NCI-H1092 (cell line): ENCODE data around the gene KDM1B.
"Not testable (repeated sequence)": the region's sequence is repeated elsewhere in the genome, so short reads cannot be mapped to it uniquely, and the experiment has no call there.

Experiments used
- DNase-seq: peaks from one replicate; lab custom pipeline; 2025; lab: John Stamatoyannopoulos, UW

KDM1B gene

GRCh38 chr6:18189196-18189595, 34.0 kb downstream of the KDM1B start:
- no peak for DNase-seq

DNA sequence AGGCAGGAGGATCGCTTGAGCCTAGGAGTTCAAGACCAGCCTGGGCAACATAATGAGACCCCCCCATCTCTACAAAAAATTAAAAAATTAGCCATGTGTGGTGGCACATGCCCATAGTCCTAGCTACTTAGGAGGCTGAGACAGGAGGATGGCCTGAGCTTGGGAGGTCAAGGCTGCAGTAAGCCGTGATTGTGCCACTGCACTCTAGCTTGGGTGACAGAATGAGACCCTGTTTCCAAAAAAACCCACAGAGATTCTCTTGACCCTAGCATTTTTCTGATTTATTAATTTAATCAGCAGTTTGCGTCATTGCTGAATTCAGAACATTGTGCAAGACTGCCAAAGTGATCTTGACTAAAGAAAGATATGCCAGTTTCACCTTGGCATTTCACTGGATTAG, 36.8 kb downstream of the KDM1B start:
- DNase-seq = no peak

- no peak for DNase-seq
These were observed 48.6 kb downstream of the KDM1B start for GRCh38 chr6:18203786-18204185.

GRCh38 chr6:18204691-18205090, 49.5 kb downstream of the KDM1B start:
- no peak for DNase-seq

- DNase-seq = no peak
These were observed 51.4 kb downstream of the KDM1B start for GRCh38 chr6:18206591-18206990.

- peak; percentile 69 for DNase-seq
These were observed 52.2 kb downstream of the KDM1B start for GRCh38 chr6:18207438-18207837.

GRCh38 chr6:18207949-18208348, 52.7 kb downstream of the KDM1B start:
- peak; percentile 84 for DNase-seq

DNA sequence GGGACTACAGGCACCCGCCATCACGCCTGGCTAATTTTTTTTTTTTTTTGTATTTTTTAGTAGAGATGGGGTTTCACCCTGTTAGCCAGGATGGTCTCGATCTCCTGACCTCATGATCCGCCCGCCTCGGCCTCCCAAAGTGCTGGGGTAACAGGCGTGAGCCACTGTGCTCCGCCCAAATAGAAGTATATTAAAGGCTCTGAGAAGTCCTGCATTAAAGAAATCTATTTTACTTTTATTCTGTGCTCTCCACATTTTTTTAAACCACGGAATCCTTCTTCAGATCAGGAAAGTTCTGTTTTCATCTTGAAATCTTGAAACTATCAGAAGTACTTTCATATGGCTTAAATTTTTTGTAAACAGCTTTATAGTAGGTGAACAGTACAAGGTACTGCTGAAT, 53.6 kb downstream of the KDM1B start:
- DNase-seq = not testable (repeated sequence)

- no peak for DNase-seq
These were observed 54.4 kb downstream of the KDM1B start for GRCh38 chr6:18209539-18210197.

GRCh38 chr6:18210707-18211106, 55.5 kb downstream of the KDM1B start:
- no peak for DNase-seq

- DNase-seq = no peak
These were observed 56.1 kb downstream of the KDM1B start for GRCh38 chr6:18211338-18211737.

- DNase-seq = no peak
These were observed 57.0 kb downstream of the KDM1B start for GRCh38 chr6:18212231-18212630.

DNA sequence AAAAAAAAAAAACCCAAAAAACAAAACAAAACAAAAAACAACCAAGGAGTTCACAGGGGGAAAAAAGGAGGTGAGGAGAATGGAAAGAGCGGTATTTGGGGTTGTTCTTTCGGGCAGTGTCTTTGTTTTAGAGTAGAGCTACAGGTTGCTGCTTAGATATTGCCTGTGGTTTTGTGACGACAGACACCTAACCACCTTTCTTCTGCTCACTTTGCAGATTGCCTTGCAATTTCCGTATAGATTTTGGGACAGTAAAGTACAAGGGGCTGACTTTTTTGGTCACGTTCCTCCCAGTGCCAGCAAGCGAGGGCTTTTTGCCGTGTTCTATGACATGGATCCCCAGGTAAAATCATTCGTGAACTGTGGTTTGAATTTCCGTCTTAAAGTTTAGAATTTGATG, 58.2 kb downstream of the KDM1B start:
- DNase-seq = no peak

- no peak for DNase-seq
These were observed 58.8 kb downstream of the KDM1B start for GRCh38 chr6:18214003-18214402.

- no peak for DNase-seq
These were observed 60.2 kb downstream of the KDM1B start for GRCh38 chr6:18215436-18215835.

DNA sequence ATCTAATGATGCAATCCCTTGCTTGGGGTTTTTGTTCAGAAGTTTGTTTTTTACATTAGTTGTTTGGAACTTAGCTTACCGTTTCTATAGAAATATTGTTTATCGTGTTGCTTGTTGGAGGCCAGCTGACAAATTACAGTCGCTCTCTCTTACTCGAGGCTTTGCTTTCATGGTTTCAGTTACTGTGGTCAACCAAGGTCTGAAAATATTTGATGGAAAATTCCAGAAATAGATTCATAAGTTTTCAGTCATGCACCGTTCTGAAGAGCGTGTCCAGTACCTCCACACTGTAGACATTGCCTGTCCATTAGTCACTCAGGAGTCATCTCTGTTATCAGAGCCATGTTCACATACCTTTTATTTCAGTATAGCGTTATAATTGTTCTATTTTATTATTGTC, 61.2 kb downstream of the KDM1B start:
- no peak for DNase-seq

DNA sequence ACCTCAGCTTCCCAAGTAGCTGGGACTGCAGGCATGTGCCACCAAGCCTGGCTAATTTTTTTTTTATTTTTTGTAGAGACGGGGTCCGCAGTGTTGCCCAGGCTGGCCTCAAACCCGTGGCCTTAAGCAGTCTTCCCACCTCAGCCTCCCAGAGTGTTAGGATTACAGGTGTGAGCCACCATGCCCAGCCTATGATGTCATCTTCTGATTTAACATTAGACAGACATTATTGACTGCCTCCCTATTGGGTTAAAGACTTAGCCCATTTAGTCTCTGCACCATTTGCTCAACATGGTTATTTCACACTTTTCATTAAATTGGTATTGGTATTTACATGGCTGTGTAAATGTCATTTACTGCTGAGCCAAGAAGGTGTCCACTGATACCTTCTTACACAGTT, 63.0 kb downstream of the KDM1B start:
- DNase-seq = no peak

DNA sequence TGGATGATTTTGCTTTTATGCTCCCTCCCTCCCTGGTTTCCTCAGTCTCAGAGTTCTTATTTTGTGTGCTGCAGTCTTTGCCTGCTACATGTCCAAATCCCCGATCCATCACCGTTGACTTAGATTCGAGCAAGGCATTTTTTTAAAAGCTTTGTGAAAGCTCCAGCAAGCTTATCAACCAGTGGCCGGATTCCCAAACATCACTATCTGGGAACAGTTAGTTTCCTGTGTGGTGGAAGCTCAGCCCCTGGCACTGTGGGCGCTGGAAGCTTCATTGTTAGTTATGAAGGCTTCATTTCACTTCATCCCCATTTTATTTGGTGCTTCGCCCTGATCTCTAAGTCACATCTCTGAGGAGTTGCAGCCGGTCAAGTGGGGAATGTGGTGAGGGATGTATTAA, 64.4 kb downstream of the KDM1B start:
- no peak for DNase-seq

DNA sequence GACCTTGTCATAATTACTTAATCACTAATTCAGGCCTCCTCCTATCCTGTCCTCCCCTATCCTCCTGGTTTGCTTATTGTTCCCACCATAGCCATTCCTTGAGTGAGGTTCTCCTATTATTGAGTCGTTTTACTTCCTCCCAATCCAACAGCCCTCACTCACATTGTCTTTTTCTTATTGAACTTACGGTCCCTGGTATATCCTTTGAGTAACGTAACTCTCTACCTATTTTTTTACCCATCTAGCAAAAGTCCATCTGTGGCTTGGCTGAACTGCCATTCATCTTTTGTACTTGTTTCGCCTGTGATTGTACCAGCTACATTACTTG, 66.0 kb downstream of the KDM1B start:
- DNase-seq = no peak

DNA sequence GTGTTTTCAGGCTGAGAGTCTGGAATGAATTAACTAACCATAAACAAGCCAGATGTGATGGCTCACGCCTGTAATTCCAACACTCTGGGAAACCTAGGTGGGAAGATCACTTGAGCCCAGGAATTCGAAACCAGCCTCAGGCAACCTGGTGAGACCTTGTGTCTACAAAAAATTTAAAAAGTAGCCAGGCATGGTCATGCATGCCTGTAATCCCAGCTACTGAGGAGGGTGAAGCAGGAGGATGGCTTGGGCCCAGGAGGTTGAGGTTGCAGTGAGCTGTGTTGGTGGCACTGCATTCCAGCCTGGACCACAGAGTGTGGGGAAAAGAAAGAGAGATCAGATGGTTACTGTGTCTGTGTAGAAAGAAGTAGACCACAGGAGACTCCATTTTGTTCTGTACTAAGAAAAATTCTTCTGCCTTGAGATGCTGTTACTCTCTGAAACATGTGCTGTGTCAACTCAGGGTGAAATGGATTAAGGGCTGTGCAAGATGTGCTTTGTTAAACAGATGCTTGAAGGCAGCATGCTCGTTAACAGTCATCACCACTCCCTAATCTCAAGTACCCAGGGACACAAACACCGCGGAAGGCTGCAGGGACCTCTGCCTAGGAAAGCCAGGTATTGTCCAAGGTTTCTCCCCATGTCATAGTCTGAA, 71.4 kb downstream of the KDM1B start:
- DNase-seq = not testable (repeated sequence)

DNA sequence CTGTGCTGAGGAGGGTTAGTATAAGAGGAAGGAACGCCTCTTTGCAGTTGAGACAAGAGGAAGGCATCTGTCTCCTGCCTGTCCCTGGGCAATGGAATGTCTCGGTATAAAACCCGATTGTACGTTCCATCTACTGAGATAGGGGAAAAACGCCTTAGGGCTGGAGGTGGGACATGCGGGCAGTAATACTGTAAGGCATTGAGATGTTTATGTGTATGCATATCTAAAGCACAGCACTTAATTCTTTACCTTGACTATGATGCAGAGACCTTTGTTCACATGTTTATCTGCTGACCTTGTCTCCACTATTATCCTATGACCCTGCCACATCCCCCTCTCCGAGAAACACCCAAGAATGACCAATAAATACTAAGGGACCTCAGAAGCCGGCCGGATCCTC, 71.9 kb downstream of the KDM1B start:
- not testable (repeated sequence) for DNase-seq

GRCh38 chr6:18228590-18228989, 73.4 kb downstream of the KDM1B start:
- not testable (repeated sequence) for DNase-seq

- DNase-seq = not testable (repeated sequence)
These were observed 76.6 kb downstream of the KDM1B start for GRCh38 chr6:18231856-18232255.

GRCh38 chr6:18233770-18234169, 78.5 kb downstream of the KDM1B start:
- DNase-seq = not testable (repeated sequence)
